Measurements from ENCODE around the gene CDK5R2.

Gene CDK5R2

DNA sequence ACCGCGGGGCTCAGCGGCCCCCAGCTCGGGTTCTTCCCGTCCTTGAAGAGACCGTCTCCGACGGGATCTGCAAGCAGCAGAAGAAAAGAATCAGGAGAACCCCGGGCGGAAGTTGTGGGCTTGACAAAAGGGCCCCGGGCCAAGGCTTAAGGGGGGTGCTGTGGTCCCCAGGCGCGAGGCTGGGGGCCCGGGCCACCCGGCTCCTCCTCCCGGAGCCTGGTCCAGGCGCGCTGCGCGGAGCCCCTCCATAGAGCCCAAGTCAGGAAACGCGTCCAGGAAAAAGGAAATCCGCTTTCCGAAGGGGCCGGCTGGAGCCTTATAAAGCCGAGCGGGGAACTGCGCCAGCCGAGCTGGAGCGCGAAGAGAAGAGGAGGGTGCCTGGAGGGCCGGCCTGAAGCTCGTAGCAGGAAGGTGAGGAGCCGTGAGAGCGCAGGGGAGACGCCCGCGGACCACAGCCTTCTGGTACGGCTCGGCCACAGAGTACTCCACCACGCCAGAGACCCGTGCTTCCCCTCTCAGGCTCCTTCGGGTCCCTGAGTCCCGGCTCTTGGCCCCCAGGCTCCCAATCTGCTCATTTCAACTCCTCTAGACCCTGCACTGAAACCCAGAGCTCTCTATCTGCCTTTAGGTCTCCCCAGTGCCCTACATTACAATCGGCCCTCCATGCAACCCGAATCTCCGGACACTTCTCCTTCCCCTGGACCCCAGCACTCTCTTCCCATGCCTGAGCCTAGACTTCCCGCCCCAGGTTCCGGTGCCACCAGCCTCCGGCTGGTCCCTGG, 25.0 kb downstream of the CDK5R2 start:
- Mint-ChIP-seq H3K27ac (no peak overlapping the region), H3K27me3 (ENCODE audit: low read depth, poor library complexity) (peaks cover 99% of the 10 kb centered on the region), H3K9me3 (no peaks in the 10 kb centered on the region), H3K4me3 (peak overlapping the region; percentile 72), H3K36me3 (ENCODE audit: low read depth) (no peaks in the 10 kb centered on the region), H3K4me1 (peaks cover 11% of the 10 kb centered on the region)
- DNase-seq: no peak
- no peak for TF ChIP-seq CTCF (IDR thresholded peaks at IDR 0.05)

GRCh38 chr2:218985021-218985324, 25.5 kb downstream of the CDK5R2 start, which contains the start of gene FEV:
TSS of gene FEV (minus strand) at chr2:218985184. CDS start at chr2:218985075, 109 bp downstream.
- Mint-ChIP-seq H3K4me3 (peak within 1 kb of the TSS; percentile 72), H3K4me1 (peaks cover 11% of the 10 kb centered on the region), H3K27me3 (ENCODE audit: low read depth, poor library complexity) (peaks cover 99% of the 10 kb centered on the region), H3K9me3 (no peaks in the 10 kb centered on the region), H3K36me3 (ENCODE audit: low read depth) (no peaks in the 10 kb centered on the region), H3K27ac (no peak within 1 kb of the TSS)
- DNase-seq: no peak
- no peak for TF ChIP-seq CTCF (IDR thresholded peaks at IDR 0.05)

- H3K4me3 Mint-ChIP-seq: peak overlapping the region; percentile 32
- H3K9me3 Mint-ChIP-seq: no peaks in the 10 kb centered on the region
- peaks cover 11% of the 10 kb centered on the region for H3K4me1 Mint-ChIP-seq
- H3K27ac Mint-ChIP-seq: no peak overlapping the region
- H3K27me3 Mint-ChIP-seq (ENCODE audit: low read depth, poor library complexity): peaks cover 99% of the 10 kb centered on the region
- TF ChIP-seq CTCF (IDR thresholded peaks at IDR 0.05): no peak
- no peaks in the 10 kb centered on the region for H3K36me3 Mint-ChIP-seq (ENCODE audit: low read depth)
- DNase-seq: no peak
These were observed 26.0 kb downstream of the CDK5R2 start for GRCh38 chr2:218985325-218986091.

- no peak for TF ChIP-seq CTCF (IDR thresholded peaks at IDR 0.05)
- H3K4me3 Mint-ChIP-seq: peak overlapping the region; percentile 32
- no peak overlapping the region for H3K27ac Mint-ChIP-seq
- peaks cover 6% of the 10 kb centered on the region for H3K4me1 Mint-ChIP-seq
- no peaks in the 10 kb centered on the region for H3K36me3 Mint-ChIP-seq (ENCODE audit: low read depth)
- H3K9me3 Mint-ChIP-seq: no peaks in the 10 kb centered on the region
- peaks cover 99% of the 10 kb centered on the region for H3K27me3 Mint-ChIP-seq (ENCODE audit: low read depth, poor library complexity)
- DNase-seq: no peak
These were observed 26.8 kb downstream of the CDK5R2 start for GRCh38 chr2:218986148-218986761.

- Mint-ChIP-seq H3K27ac (no peak overlapping the region), H3K27me3 (ENCODE audit: low read depth, poor library complexity) (peaks cover 99% of the 10 kb centered on the region), H3K4me3 (no peak overlapping the region), H3K4me1 (peaks cover 5% of the 10 kb centered on the region), H3K36me3 (ENCODE audit: low read depth) (no peaks in the 10 kb centered on the region), H3K9me3 (peaks cover 4% of the 10 kb centered on the region)
- TF ChIP-seq CTCF (IDR thresholded peaks at IDR 0.05): no peak
- no peak for DNase-seq
These were observed 28.7 kb downstream of the CDK5R2 start for GRCh38 chr2:218988164-218988563.

Measured in nephron progenitor cell (in vitro differentiated cells).